Stomach (tissue), 4 donors: Measurements from ENCODE around the gene VWC2L.

Experiments used
- POLR2A ChIP-seq, 4 donors: fragments of 450-650 bp; IDR thresholded peaks; one replicate each; pipeline ENCODE4 v1.6.1; 2016; ENCODE audit warnings: antibody characterized with exemption in 4 of 4, control low read depth in 2 of 4, mild to moderate bottlenecking in 1 of 4, moderate library complexity in 1 of 4
- TF ChIP-seq, protein P1 (sequence below), 7 experiments: fragments of 450-650 bp in 4 of 7; fragments of 200-600 bp in 3 of 7; sonication (generic) in 3 of 7; IDR thresholded peaks; one replicate each; pipeline ENCODE4 v1.5.1; 2016 to 2019; ENCODE audit warnings: antibody characterized with exemption in 7 of 7, control low read depth in 2 of 7, mild to moderate bottlenecking in 1 of 7

DNA sequence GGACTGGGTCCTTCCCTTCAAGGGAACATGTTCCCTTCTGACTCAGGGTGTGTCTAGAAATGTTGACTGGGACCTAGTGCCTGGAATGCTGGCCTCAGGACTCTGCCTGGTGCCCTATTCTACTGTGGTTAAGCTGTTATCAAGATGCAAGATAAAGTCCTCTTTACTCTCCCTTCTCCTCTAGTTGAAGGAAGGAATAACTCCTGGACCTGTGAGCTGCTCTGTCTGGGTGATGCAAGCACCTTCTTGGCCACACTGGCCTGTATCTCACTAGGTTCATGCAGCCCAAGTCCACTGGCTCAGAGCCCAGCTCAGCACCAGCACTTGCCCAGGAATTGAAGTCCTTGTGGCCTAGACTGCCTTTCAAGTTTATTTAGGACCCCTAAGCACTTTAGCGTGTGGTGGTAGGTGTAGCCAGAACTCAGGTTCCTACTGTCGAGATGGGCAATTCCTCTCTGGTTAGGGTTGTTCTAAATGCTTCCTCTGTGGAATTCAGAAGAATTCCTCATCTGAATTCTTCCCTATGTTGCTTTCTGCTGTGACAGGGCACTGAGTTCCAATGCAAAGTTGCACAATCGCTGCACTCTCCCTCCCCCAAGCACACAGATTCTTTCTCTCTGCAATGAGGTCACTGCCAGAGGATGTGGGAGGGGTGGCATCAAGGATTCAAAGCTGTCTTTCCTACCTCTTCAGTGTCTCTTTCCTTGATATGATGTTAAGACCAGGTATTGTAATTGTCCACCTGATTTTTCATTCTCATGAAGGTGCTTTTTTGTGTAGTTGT is 54.7 kb downstream of the VWC2L start:
- TF ChIP-seq POLR2A (IDR thresholded peaks at IDR 0.05), result no peak
- TF ChIP-seq, protein P1, sequence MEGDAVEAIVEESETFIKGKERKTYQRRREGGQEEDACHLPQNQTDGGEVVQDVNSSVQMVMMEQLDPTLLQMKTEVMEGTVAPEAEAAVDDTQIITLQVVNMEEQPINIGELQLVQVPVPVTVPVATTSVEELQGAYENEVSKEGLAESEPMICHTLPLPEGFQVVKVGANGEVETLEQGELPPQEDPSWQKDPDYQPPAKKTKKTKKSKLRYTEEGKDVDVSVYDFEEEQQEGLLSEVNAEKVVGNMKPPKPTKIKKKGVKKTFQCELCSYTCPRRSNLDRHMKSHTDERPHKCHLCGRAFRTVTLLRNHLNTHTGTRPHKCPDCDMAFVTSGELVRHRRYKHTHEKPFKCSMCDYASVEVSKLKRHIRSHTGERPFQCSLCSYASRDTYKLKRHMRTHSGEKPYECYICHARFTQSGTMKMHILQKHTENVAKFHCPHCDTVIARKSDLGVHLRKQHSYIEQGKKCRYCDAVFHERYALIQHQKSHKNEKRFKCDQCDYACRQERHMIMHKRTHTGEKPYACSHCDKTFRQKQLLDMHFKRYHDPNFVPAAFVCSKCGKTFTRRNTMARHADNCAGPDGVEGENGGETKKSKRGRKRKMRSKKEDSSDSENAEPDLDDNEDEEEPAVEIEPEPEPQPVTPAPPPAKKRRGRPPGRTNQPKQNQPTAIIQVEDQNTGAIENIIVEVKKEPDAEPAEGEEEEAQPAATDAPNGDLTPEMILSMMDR (IDR thresholded peaks at IDR 0.05), result no peak
